IMR-90 (cell line): ENCODE results near the gene APOC4. TPM values are rescaled to one million over a fixed set of nuclear protein-coding genes. Genes with fewer than 3 reads are reported as not detected.
A peak's percentile ranks its signal among the peaks of the same experiment; 100 is the strongest.

Source experiments
- ATAC-seq: fragments of 200-7000 bp; cut with Tn5 transposase; 2 replicates; pipeline ENCODE4 v1.9.1; 2020; ENCODE audit warnings: low read depth, mild to moderate bottlenecking, moderate library complexity
- BruUV-seq: library from RNA; stranded (reverse); fragments of 400-500 nt; replicated peaks from 2 replicates; lab custom pipeline; 2021; lab: Mats Ljungman, UMichigan
- CTCF ChIA-PET: fragments of 300-600 bp; formaldehyde crosslinking; extraction: SDS; loops from one replicate; lab custom pipeline; 2021; ENCODE audit warnings: antibody characterized with exemption; lab: Yijun Ruan, JAX
- POLR2A ChIA-PET: fragments of 300-600 bp; sonication (Branson Sonifier 250); formaldehyde crosslinking; loops from one replicate; lab custom pipeline; 2022; ENCODE audit warnings: antibody characterized with exemption; ENCODE audit not compliant: unreplicated experiment; lab: Charles Lee
- DNase-seq: peaks from one replicate; pipeline ENCODE4 v3.0.0; 2013
- H2AFZ ChIP-seq: replicated peaks from 2 replicates; pipeline ENCODE3; 2013; ENCODE audit warnings: low read length, mild to moderate bottlenecking; ENCODE audit not compliant: poor library complexity
- H2AK5ac ChIP-seq: 2 replicates; pipeline ENCODE4 v1.6.1; 2013; ENCODE audit warnings: low read depth, low read length, inconsistent platforms
- H2AK9ac ChIP-seq: replicated peaks from 2 replicates; pipeline ENCODE3; 2013; ENCODE audit warnings: mild to moderate bottlenecking, low read depth, low read length, moderate library complexity; ENCODE audit not compliant: poor library complexity
- H2BK120ac ChIP-seq: 2 replicates; pipeline ENCODE4 v1.6.1; 2013; ENCODE audit warnings: low read depth, low read length, inconsistent platforms
- H2BK15ac ChIP-seq: 3 replicates; pipeline ENCODE4 v1.6.1; 2013; ENCODE audit warnings: low read depth, low read length, inconsistent platforms
- H2BK20ac ChIP-seq: 2 replicates; pipeline ENCODE4 v1.6.1; 2013; ENCODE audit warnings: low read depth, mild to moderate bottlenecking, inconsistent platforms, low read length, moderate library complexity
- H2BK5ac ChIP-seq: 2 replicates; pipeline ENCODE4 v1.6.1; 2013; ENCODE audit warnings: mild to moderate bottlenecking, low read depth, low read length, inconsistent platforms; ENCODE audit not compliant: poor library complexity, severe bottlenecking
- H3K14ac ChIP-seq: replicated peaks from 2 replicates; pipeline ENCODE4 v1.6.1; 2013; ENCODE audit warnings: low read depth, low read length, inconsistent platforms
- H3K18ac ChIP-seq: 2 replicates; pipeline ENCODE4 v1.6.1; 2013; ENCODE audit warnings: low read depth, low read length, control low read depth
- H3K23ac ChIP-seq: 2 replicates; pipeline ENCODE4 v1.6.1; 2013; ENCODE audit warnings: low read depth, low read length, inconsistent platforms
- H3K27ac ChIP-seq: 2 replicates; pipeline ENCODE4 v1.5.1; 2013; ENCODE audit warnings: mild to moderate bottlenecking, control low read depth, low read length; ENCODE audit not compliant: insufficient read depth
- H3K27me3 ChIP-seq: 2 replicates; pipeline ENCODE4 v1.6.1; 2013; ENCODE audit warnings: low read length; ENCODE audit not compliant: control insufficient read depth, insufficient read depth
- H3K36me3 ChIP-seq: 2 replicates; pipeline ENCODE4 v1.6.1; 2013; ENCODE audit warnings: low read length, mixed read lengths; ENCODE audit not compliant: control insufficient read depth, insufficient read depth
- H3K4ac ChIP-seq: 2 replicates; pipeline ENCODE4 v1.6.1; 2013; ENCODE audit warnings: low read depth, low read length, inconsistent platforms
- H3K4me1 ChIP-seq: 2 replicates; pipeline ENCODE4 v1.6.1; 2013; ENCODE audit warnings: low read length, mixed read lengths; ENCODE audit not compliant: control insufficient read depth, insufficient read depth
- H3K4me2 ChIP-seq: 2 replicates; pipeline ENCODE4 v1.6.1; 2013; ENCODE audit warnings: low read depth, mild to moderate bottlenecking, control low read depth, low read length, moderate library complexity
- H3K4me3 ChIP-seq: 2 replicates; pipeline ENCODE4 v1.5.1; 2013; ENCODE audit warnings: low read depth, mild to moderate bottlenecking, control low read depth, low read length, moderate library complexity; ENCODE audit not compliant: insufficient read depth
- H3K56ac ChIP-seq: 2 replicates; pipeline ENCODE4 v1.6.1; 2013; ENCODE audit warnings: low read length, inconsistent platforms; ENCODE audit not compliant: insufficient read depth; ENCODE audit errors: extremely low read depth
- H3K79me1 ChIP-seq, 2 experiments: 2 replicates each; pipeline ENCODE4 v1.6.1; 2013; ENCODE audit warnings: low read length in 2 of 2, inconsistent platforms in 1 of 2, low read depth in 1 of 2
- H3K9ac ChIP-seq: 2 replicates; pipeline ENCODE4 v1.6.1; 2013; ENCODE audit warnings: low read depth, low read length, control low read depth
- H3K9me1 ChIP-seq: 2 replicates; pipeline ENCODE4 v1.6.1; 2013; ENCODE audit warnings: low read length, inconsistent platforms; ENCODE audit not compliant: insufficient read depth
- H3K9me3 ChIP-seq: 2 replicates; pipeline ENCODE4 v1.6.1; 2013; ENCODE audit warnings: low read length; ENCODE audit not compliant: control insufficient read depth, insufficient read depth
- H4K20me1 ChIP-seq: 2 replicates; pipeline ENCODE4 v1.6.1; 2013; ENCODE audit warnings: low read length, inconsistent platforms; ENCODE audit not compliant: insufficient read depth
- H4K5ac ChIP-seq: 2 replicates; pipeline ENCODE4 v1.6.1; 2013; ENCODE audit warnings: mild to moderate bottlenecking, low read depth, low read length, control low read depth
- H4K8ac ChIP-seq, 2 experiments: 2 replicates each; pipeline ENCODE4 v1.6.1; 2013; ENCODE audit warnings: low read depth in 2 of 2, low read length in 2 of 2, control low read depth in 1 of 2, inconsistent platforms in 1 of 2
- H4K91ac ChIP-seq: 2 replicates; pipeline ENCODE4 v1.6.1; 2013; ENCODE audit warnings: low read depth, low read length, inconsistent platforms; ENCODE audit not compliant: insufficient read depth
- BHLHE40 ChIP-seq: fragments of 150-350 bp; IDR thresholded peaks from 2 replicates; pipeline ENCODE4 v1.6.1; 2016; ENCODE audit warnings: mild to moderate bottlenecking, low read depth, low read length
- CEBPB ChIP-seq: IDR thresholded peaks from 2 replicates; pipeline ENCODE4 v1.6.1; 2012; ENCODE audit warnings: low read depth, low read length, improper control_type of control experiment
- CHD1 ChIP-seq: IDR thresholded peaks from 2 replicates; pipeline ENCODE4 v1.6.1; 2012; ENCODE audit warnings: low read depth, low read length, improper control_type of control experiment
- MAZ ChIP-seq: IDR thresholded peaks from 2 replicates; pipeline ENCODE4 v1.6.1; 2012; ENCODE audit warnings: low read depth, mild to moderate bottlenecking, low read length, improper control_type of control experiment, moderate library complexity, borderline replicate concordance
- RAD21 ChIP-seq: IDR thresholded peaks from 2 replicates; pipeline ENCODE4 v1.6.1; 2012; ENCODE audit warnings: low read length, improper control_type of control experiment
- WGBS, 2 experiments: methylation state at CpG; one replicate each; pipeline versions ENCODE4 v1.1.5 to v1.1.7; 2013; ENCODE audit warnings: missing lambda C conversion rate in 2 of 2; ENCODE audit not compliant: insufficient read length in 1 of 2; ENCODE audit errors: extremely low coverage in 2 of 2; 5-methylcytosine and 5-hydroxymethylcytosine counted together
- dilution Hi-C: fragments of 300-500 bp; cut with HindIII; formaldehyde crosslinking; loops from one replicate; pipeline ENCODE4 v1.14.3; 2018; ENCODE audit warnings: low sequenced_read_pairs; ENCODE audit not compliant: unreplicated experiment
- in situ Hi-C: fragments of 300-500 bp; cut with MboI; formaldehyde crosslinking; loops from 3 replicates; pipeline ENCODE4 v1.14.3; 2019; ENCODE audit warnings: low sequenced_read_pairs, inconsistent platforms, mixed read lengths
- intact Hi-C: fragments of 100-400 bp; cut with micrococcal nuclease; formaldehyde crosslinking; loops from 2 replicates; pipeline ENCODE4 v1.10.0; 2022
- polyA plus RNA-seq, 3 experiments: library from polyadenylated mRNA; depleted of rRNA; stranded (reverse); fragments of >200 nt; gene quantifications; 2 replicates each; pipeline ENCODE4 v1.2.3, GENCODE V29; 2012; ENCODE audit warnings: low replicate concordance in 1 of 3
- total RNA-seq: library from RNA; depleted of rRNA; stranded (reverse); fragments of >200 nt; gene quantifications from 2 replicates; pipeline ENCODE4 v1.2.3, GENCODE V29; 2012

The APOC4 gene
- total and polyA plus RNA-seq, 2 of the 4 experiments (the other 2 are of a cell fraction), result not detected

- peak; percentile 59 for DNase-seq
- CTCF ChIA-PET, result no interaction called here
These were observed 14.3 kb upstream of the APOC4 start for GRCh38 chr19:44927746-44928145.

More at GRCh38 chr19:44927746-44928145, 14.3 kb upstream of the APOC4 start:
- no TSS peak for BruUV-seq
- H3K4me2 ChIP-seq, result no peak overlapping the region; the same call in 1 of the 2 replicates
- dilution Hi-C loops, result no loop called here
- H4K91ac ChIP-seq, result no peak overlapping the region
- no peak overlapping the region for H2BK5ac ChIP-seq
- peaks cover 3% of the 10 kb centered on the region for H3K27me3 ChIP-seq
- POLR2A ChIA-PET, result no interaction called here
- H3K27ac ChIP-seq, result peak overlapping the region; percentile 18; the same call in 1 of the 2 replicates
- H3K9me3 ChIP-seq, result no peaks in the 10 kb centered on the region
- H3K36me3 ChIP-seq, result no peaks in the 10 kb centered on the region
- no peak overlapping the region for H3K23ac ChIP-seq
- intact Hi-C loops, result no loop called here
- peaks cover 23% of the 10 kb centered on the region for H3K4me1 ChIP-seq
- peak; percentile 18 for ATAC-seq
- H2AK5ac ChIP-seq, result no peak overlapping the region; the same call in 1 of the 2 replicates
- H3K4ac ChIP-seq, result no peak overlapping the region
- H3K56ac ChIP-seq, result no peak overlapping the region
- in situ Hi-C loops, result no loop called here
- no peaks in the 10 kb centered on the region for H4K20me1 ChIP-seq
- H3K4me3 ChIP-seq, result no peak overlapping the region
- H2BK15ac ChIP-seq, result no peak overlapping the region
- no peak overlapping the region; the same call in 1 of the 2 replicates for H4K5ac ChIP-seq
- H2AK9ac ChIP-seq, result no peak overlapping the region
- 0 out of 2 replicates have a peak overlapping the region, but pooled peaks have one; percentile 17 for H2BK20ac ChIP-seq
- H3K79me1 ChIP-seq, result no peaks in the 10 kb centered on the region
- TF ChIP-seq CEBPB, result no peak
- no peak for TF ChIP-seq CHD1
- TF ChIP-seq RAD21, result no peak
- no peak; the same call in 1 of the 2 replicates for TF ChIP-seq MAZ
- TF ChIP-seq BHLHE40, result peak; percentile 48; the same call in 1 of the 2 replicates
- H4K8ac ChIP-seq, result peak overlapping the region in 1 of 2 experiments; percentile 44; a peak in 1 of 4 replicates
- H2BK120ac ChIP-seq, result no peak overlapping the region
- peak overlapping the region; percentile 39 for H2AFZ ChIP-seq
- no CpG with 5 or more reads among the region's 5 CpGs for WGBS, 2 experiments
- H3K9me1 ChIP-seq, result no peaks in the 10 kb centered on the region
- peak overlapping the region; percentile 24; the same call in 1 of the 2 replicates for H3K18ac ChIP-seq
- H3K9ac ChIP-seq, result no peak overlapping the region
- H3K14ac ChIP-seq, result no peak overlapping the region; the same call in 1 of the 2 replicates
